ENCODE results near the gene PSMA5.
"Not testable (repeated sequence)": the region's sequence is repeated elsewhere in the genome, so short reads cannot be mapped to it uniquely, and the experiment has no call there.

Gene PSMA5

GRCh38 chr1:109392037-109392787 lies 34.0 kb downstream of the PSMA5 start:
- no peak for DNase-seq

GRCh38 chr1:109391626-109392025 lies 34.6 kb downstream of the PSMA5 start:
- no peak for DNase-seq

GRCh38 chr1:109391157-109391556 lies 35.1 kb downstream of the PSMA5 start:
- no peak for DNase-seq

- DNase-seq = no peak
Observed at GRCh38 chr1:109389638-109390341, 36.5 kb downstream of the PSMA5 start.

GRCh38 chr1:109388884-109389637 lies 37.2 kb downstream of the PSMA5 start:
- no peak for DNase-seq

- no peak for DNase-seq
Observed at GRCh38 chr1:109388208-109388711, 38.0 kb downstream of the PSMA5 start.

DNA sequence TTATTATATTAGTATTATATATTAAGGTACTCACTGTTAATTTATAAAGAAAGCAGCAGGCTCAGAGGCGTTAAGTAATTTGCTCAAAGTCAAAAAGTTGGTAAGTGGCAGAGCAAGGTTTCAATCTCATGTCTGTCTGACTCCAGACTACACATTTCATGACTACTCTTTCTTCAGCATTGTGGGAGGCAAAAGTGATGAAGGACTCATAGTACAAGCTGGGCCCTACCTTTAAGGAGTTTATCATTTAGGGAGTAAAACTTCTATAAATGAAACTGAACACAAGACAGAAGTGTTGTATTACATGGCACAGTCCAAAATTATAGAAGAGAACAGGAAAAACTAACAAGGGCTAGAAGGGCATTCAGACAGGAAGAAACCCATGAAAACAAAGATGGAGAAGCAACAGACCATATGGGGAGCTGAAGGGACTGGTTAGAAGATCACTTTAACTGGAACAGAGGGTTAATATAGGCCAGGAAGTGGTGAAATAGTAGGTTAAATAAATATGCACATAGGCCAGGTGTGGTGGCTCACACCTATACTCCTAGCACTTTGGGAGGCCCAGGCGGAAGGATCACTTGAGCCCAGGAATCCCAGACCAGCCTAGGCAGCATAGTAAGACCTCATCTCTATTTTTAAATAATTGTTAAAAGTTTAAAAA lies 40.1 kb downstream of the PSMA5 start:
- DNase-seq = no peak

- DNase-seq = no peak
Observed at GRCh38 chr1:109385417-109385816, 40.8 kb downstream of the PSMA5 start.

- no peak for DNase-seq
Observed at GRCh38 chr1:109383854-109384253, 42.4 kb downstream of the PSMA5 start.

- DNase-seq = no peak
Observed at GRCh38 chr1:109383087-109383779, 43.0 kb downstream of the PSMA5 start.

- no peak for DNase-seq
Observed at GRCh38 chr1:109381573-109381972, 44.7 kb downstream of the PSMA5 start.

DNA sequence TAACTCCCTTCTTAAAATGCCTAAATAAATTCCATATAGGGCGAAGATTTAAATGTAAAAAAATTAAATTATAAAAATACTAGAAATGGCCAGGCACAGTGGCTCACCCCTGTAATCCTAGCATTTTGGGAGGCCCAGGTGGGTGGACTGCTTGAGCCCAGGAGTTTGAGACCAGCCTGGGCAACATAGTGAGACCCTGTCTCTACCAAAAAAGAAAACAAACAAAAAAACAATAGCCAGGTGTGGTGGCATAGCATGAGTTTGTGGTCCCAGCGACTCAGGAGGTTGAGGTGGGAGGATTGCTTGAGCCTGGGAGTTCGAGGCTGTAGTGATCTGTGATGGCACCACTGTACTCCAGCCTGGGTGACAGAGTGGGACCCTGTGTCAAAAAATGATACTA lies 46.3 kb downstream of the PSMA5 start:
- DNase-seq = no peak

DNA sequence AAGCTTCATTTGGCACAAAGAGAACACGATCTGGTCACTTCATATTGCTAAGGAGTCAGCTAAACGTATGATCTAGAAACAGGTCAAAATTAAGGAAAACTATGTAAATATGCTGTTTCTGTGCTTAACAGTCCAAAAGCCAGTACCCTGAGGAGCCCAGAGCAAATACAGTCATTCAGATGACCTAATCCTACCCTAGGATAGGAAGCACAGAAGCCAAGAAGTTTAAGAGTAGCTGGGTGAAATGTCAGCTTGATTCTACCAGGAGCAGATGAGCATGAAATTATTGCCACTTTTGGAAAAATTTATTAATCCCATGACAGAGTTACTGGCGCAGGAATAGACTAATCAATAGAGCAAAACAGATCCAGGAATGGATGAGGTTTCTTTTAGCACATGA lies 46.8 kb downstream of the PSMA5 start:
- DNase-seq = no peak

DNA sequence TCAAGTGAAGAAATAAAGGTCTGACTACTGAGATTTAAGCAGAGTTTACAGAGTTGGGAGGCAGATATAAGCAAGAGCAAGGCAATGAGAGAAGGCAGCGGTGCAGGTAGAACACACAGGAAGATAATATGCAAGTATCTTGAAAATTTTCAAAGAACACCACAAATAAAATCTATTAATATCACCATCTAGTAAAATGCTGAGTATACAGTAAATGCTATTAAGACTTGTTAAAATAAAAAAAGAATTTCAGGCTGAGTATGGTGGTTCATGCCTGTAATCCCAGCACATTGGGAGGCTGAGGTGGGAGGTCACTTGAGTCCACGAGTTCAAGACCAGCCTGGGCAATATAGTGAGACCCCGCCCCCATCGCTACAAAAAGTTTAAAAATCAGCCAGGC lies 48.5 kb downstream of the PSMA5 start:
- no peak for DNase-seq

- DNase-seq = not testable (repeated sequence)
Observed at GRCh38 chr1:109373696-109374095, 52.6 kb downstream of the PSMA5 start.

- no peak for DNase-seq
Observed at GRCh38 chr1:109373126-109373525, 53.1 kb downstream of the PSMA5 start.

- no peak for DNase-seq
Observed at GRCh38 chr1:109372281-109372680, 54.0 kb downstream of the PSMA5 start.

- no peak for DNase-seq
Observed at GRCh38 chr1:109371341-109371739, 54.9 kb downstream of the PSMA5 start.

- no peak for DNase-seq
Observed at GRCh38 chr1:109370712-109371340, 55.4 kb downstream of the PSMA5 start.

- no peak for DNase-seq
Observed at GRCh38 chr1:109369167-109369746, 57.0 kb downstream of the PSMA5 start.

- no peak for DNase-seq
Observed at GRCh38 chr1:109368464-109368863, 57.8 kb downstream of the PSMA5 start.

GRCh38 chr1:109367626-109368025 lies 58.6 kb downstream of the PSMA5 start:
- DNase-seq = no peak
